Lower leg skin (tissue), 3 donors: ENCODE results near the gene LHFPL2.

Experiments used
- CTCF ChIP-seq, 3 donors: fragments of 450-650 bp; IDR thresholded peaks; one replicate each; pipeline ENCODE4 v1.5.1; 2016; ENCODE audit warnings: antibody characterized with exemption in 3 of 3, mild to moderate bottlenecking in 3 of 3, moderate library complexity in 2 of 3
- POLR2A ChIP-seq, 2 donors: fragments of 450-650 bp; IDR thresholded peaks; one replicate each; pipeline ENCODE4 v1.6.1; 2016 to 2017; ENCODE audit warnings: antibody characterized with exemption in 2 of 2, mild to moderate bottlenecking in 1 of 2, moderate library complexity in 1 of 2

DNA sequence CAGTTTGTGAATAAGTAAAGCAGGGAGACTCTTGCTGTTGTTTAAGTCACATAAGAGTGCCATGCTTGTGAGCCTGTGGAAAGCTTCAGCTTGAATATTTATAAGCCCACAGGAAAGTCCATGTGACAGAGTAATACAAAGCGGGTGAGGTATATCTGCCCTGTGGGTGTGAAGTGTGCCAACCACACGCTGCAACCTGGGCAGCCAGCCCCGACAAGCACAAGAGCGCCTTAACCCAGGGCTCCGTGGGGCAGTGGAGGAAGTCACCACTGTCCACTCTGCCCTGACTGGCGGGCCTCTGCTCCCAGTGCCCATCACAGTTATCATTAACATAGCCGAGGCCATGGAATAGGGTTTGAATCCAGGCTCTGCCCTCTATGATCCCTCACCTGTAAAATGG is 155.9 kb downstream of the LHFPL2 start:
- TF ChIP-seq CTCF (IDR thresholded peaks at IDR 0.05) (no peak), POLR2A (IDR thresholded peaks at IDR 0.05) (no peak)
